HepG2 (cell line): ENCODE data around the gene COPS9. TPM values are rescaled to one million over a fixed set of nuclear protein-coding genes. Genes with fewer than 3 reads are reported as not detected.
A peak's percentile ranks its signal among the peaks of the same experiment; 100 is the strongest.

ENCODE experiments used
- AHR ChIP-seq: IDR thresholded peaks from 2 replicates; pipeline ENCODE4 v1.6.1; 2018; ENCODE audit warnings: missing genetic modification reagents, missing compliant biosample characterization
- ATF4 ChIP-seq, 2 experiments: fragments of 450-650 bp in 1 of 2; sonication (generic) in 1 of 2; formaldehyde crosslinking; IDR thresholded peaks; 2 replicates each; pipeline versions ENCODE4 v1.5.0 to v1.8.0; 2020 to 2022; ENCODE audit warnings: mild to moderate bottlenecking in 1 of 2, missing genetic modification reagents in 1 of 2
- ATF5 ChIP-seq: sonication (generic); formaldehyde crosslinking; IDR thresholded peaks from 2 replicates; pipeline ENCODE4 v1.4.0; 2020; ENCODE audit warnings: mild to moderate bottlenecking, low read depth, missing genetic modification reagents
- E2F2 ChIP-seq: sonication (generic); formaldehyde crosslinking; IDR thresholded peaks from 2 replicates; pipeline ENCODE4 v1.4.0; 2020; ENCODE audit warnings: missing genetic modification reagents, borderline replicate concordance
- GPN1 ChIP-seq: sonication (generic); formaldehyde crosslinking; IDR thresholded peaks from 2 replicates; pipeline ENCODE4 v1.5.1; 2020; ENCODE audit warnings: missing genetic modification reagents, borderline replicate concordance
- IRF1 ChIP-seq: sonication (generic); formaldehyde crosslinking; IDR thresholded peaks from 2 replicates; pipeline ENCODE4 v1.4.0; 2020; ENCODE audit warnings: low read depth, mild to moderate bottlenecking, missing genetic modification reagents
- MED13 ChIP-seq: sonication (generic); formaldehyde crosslinking; IDR thresholded peaks from 2 replicates; pipeline ENCODE4 v1.5.0; 2020; ENCODE audit warnings: missing genetic modification reagents
- NR2F6 ChIP-seq, 2 experiments: IDR thresholded peaks; 2 replicates each; pipeline ENCODE4 v1.6.1; 2016; ENCODE audit warnings: antibody characterized with exemption in 1 of 2, mild to moderate bottlenecking in 1 of 2
- POLR2A ChIP-seq, 2 experiments: IDR thresholded peaks; 2 replicates each; pipeline ENCODE4 v1.6.1; 2011; ENCODE audit warnings: low read depth in 2 of 2, low read length in 2 of 2, mild to moderate bottlenecking in 1 of 2, moderate library complexity in 1 of 2; ENCODE audit not compliant: insufficient read depth in 1 of 2
- RARA ChIP-seq: IDR thresholded peaks from 2 replicates; pipeline ENCODE4 v1.6.1; 2016; ENCODE audit warnings: missing genetic modification reagents, missing compliant biosample characterization
- SNAPC2 ChIP-seq: sonication (generic); formaldehyde crosslinking; IDR thresholded peaks from 2 replicates; pipeline ENCODE4 v1.8.1; 2022; ENCODE audit warnings: mild to moderate bottlenecking, missing genetic modification reagents
- SRF ChIP-seq: IDR thresholded peaks from 2 replicates; pipeline ENCODE4 v1.6.1; 2011; ENCODE audit warnings: mild to moderate bottlenecking, low read depth, low read length, moderate library complexity
- SRSF4 ChIP-seq: fragments of 200-400 bp; formaldehyde crosslinking; IDR thresholded peaks from one replicate; pipeline ENCODE4 v1.6.1; 2018; ENCODE audit warnings: mild to moderate bottlenecking, low read depth, low read length, moderate library complexity; ENCODE audit not compliant: poor library complexity, severe bottlenecking
- ZBTB14 ChIP-seq: sonication (generic); formaldehyde crosslinking; IDR thresholded peaks from 2 replicates; pipeline ENCODE4 v1.4.0; 2020; ENCODE audit warnings: missing genetic modification reagents
- ZBTB43 ChIP-seq: sonication (generic); formaldehyde crosslinking; conservative IDR thresholded peaks from 2 replicates; pipeline ENCODE4 v1.4.0; 2020; ENCODE audit warnings: missing genetic modification reagents
- ZIK1 ChIP-seq: sonication (generic); formaldehyde crosslinking; IDR thresholded peaks from 2 replicates; pipeline ENCODE4 v1.5.0; 2020; ENCODE audit warnings: mild to moderate bottlenecking, low read depth, missing genetic modification reagents, borderline replicate concordance
- ZMAT5 ChIP-seq: sonication (generic); formaldehyde crosslinking; IDR thresholded peaks from 2 replicates; pipeline ENCODE4 v1.5.0; 2020; ENCODE audit warnings: mild to moderate bottlenecking, low read depth, missing genetic modification reagents, borderline replicate concordance
- ZNF225 ChIP-seq: sonication (generic); formaldehyde crosslinking; IDR thresholded peaks from 2 replicates; pipeline ENCODE4 v1.4.0; 2020; ENCODE audit warnings: mild to moderate bottlenecking, missing genetic modification reagents
- ZNF260 ChIP-seq: sonication (generic); formaldehyde crosslinking; IDR thresholded peaks from 2 replicates; pipeline ENCODE4 v1.4.0; 2020; ENCODE audit warnings: missing genetic modification reagents, low read depth, mild to moderate bottlenecking, borderline replicate concordance
- ZNF468 ChIP-seq: sonication (generic); formaldehyde crosslinking; IDR thresholded peaks from 2 replicates; pipeline ENCODE4 v1.8.0; 2022; ENCODE audit warnings: mild to moderate bottlenecking, moderate library complexity, missing genetic modification reagents
- ZNF558 ChIP-seq: sonication (generic); formaldehyde crosslinking; IDR thresholded peaks from 2 replicates; pipeline ENCODE4 v1.9.0; 2022; ENCODE audit warnings: mild to moderate bottlenecking, missing genetic modification reagents, borderline replicate concordance
- ZNF883 ChIP-seq: sonication (generic); formaldehyde crosslinking; IDR thresholded peaks from 2 replicates; pipeline ENCODE4 v1.5.1; 2020; ENCODE audit warnings: mild to moderate bottlenecking, missing genetic modification reagents; ENCODE audit errors: not compliant biosample characterization
- polyA plus RNA-seq, 8 experiments: library from polyadenylated mRNA; depleted of rRNA in 3 of 8; stranded (reverse) in 7 of 8; unstranded in 1 of 8; fragments of >200 nt; fragmentation: Illumina TruSeq in 4 of 8; extraction: Trizol in 4 of 8; gene quantifications; 2 replicates each; pipeline versions ENCODE4 v1.2.1 to v1.2.3, GENCODE V29; 2011 to 2016; ENCODE audit warnings: low read depth in 4 of 8, missing spikeins in 1 of 8, mixed read lengths in 1 of 8; ENCODE audit not compliant: insufficient read depth in 1 of 8
- total RNA-seq, 5 experiments: library from RNA; depleted of rRNA; stranded (reverse); fragments of >200 nt; fragmentation: Illumina TruSeq; extraction: Trizol; gene quantifications; 2 replicates each; pipeline ENCODE4 v1.2.3, GENCODE V29; 2016; ENCODE audit warnings: low read depth in 1 of 5

Gene COPS9
- total and polyA plus RNA-seq, 2 of the 13 experiments (the other 11 are each of a cell fraction or from before 2014, with no cell fraction given): 180 to 247 TPM

GRCh38 chr2:240136013-240136670 lies at the start of gene COPS9 (continued):
- TF ChIP-seq E2F2 (CRISPR knock-in tag) (peak; percentile 29; the same call in 1 of the 2 replicates), ZMAT5 (CRISPR knock-in tag) (no peak), ZNF260 (CRISPR knock-in tag) (no peak), ZNF468 (no peak; the same call in 1 of the 2 replicates), IRF1 (CRISPR knock-in tag) (0 out of 2 replicates have a peak, but pooled peaks have one; percentile 71), ZBTB14 (CRISPR knock-in tag) (peak; percentile 53; the same call in 1 of the 2 replicates), NR2F6 (IDR thresholded peaks at IDR 0.05) (no peak), NR2F6 (CRISPR knock-in tag; IDR thresholded peaks at IDR 0.05) (0 out of 2 replicates have a peak, but pooled peaks have one; percentile 7), RARA (CRISPR knock-in tag) (peak; percentile 31; the same call in 1 of the 2 replicates), ATF4 (CRISPR knock-in tag; IDR thresholded peaks at IDR 0.05) (no peak), POLR2A (IDR thresholded peaks at IDR 0.05; ENCODE audit: insufficient read depth in 1 of 2, low read depth in 2 of 2, low read length in 2 of 2) (peak; percentile 72 to 85; a peak in 3 of 4 replicates), ZNF558 (CRISPR knock-in tag) (0 out of 2 replicates have a peak, but pooled peaks have one; percentile 21), AHR (CRISPR knock-in tag) (peak; percentile 49; the same call in 1 of the 2 replicates), ZBTB43 (CRISPR knock-in tag) (0 out of 2 replicates have a peak, but pooled peaks have one; percentile 38), GPN1 (CRISPR knock-in tag) (no peak), ZIK1 (CRISPR knock-in tag) (no peak), SRSF4 (no peak), SRF (no peak), MED13 (CRISPR knock-in tag) (peak; percentile 72; the same call in 1 of the 2 replicates), SNAPC2 (CRISPR knock-in tag) (0 out of 2 replicates have a peak, but pooled peaks have one; percentile 30), ATF5 (CRISPR knock-in tag) (peak; percentile 92; the same call in 1 of the 2 replicates), ZNF883 (CRISPR knock-in tag) (peak; percentile 73), ZNF225 (CRISPR knock-in tag) (no peak)
